Measurements from ENCODE around the gene P2RY13. TPM values are rescaled to one million over a fixed set of nuclear protein-coding genes. Genes with fewer than 3 reads are reported as not detected.

P2RY13 gene
- not detected for total RNA-seq

GRCh38 chr3:151329363-151329762 lies at the start of gene P2RY13:
Gene P2RY13, minus strand, starts transcription at chr3:151329549. Its CDS starts 21 bp downstream, at chr3:151329528.
- H3K27ac Mint-ChIP-seq = no peak within 1 kb of the TSS
- H3K4me1 Mint-ChIP-seq (ENCODE audit: low read depth) = peaks cover 11% of the 10 kb centered on the region
- H3K27me3 Mint-ChIP-seq (ENCODE audit: low read depth) = peaks cover 4% of the 10 kb centered on the region
- no peaks in the 10 kb centered on the region for H3K9me3 Mint-ChIP-seq (ENCODE audit: insufficient read depth)
- H3K36me3 Mint-ChIP-seq (ENCODE audit: low read depth) = no peaks in the 10 kb centered on the region
- H3K4me3 Mint-ChIP-seq = peak within 1 kb of the TSS; percentile 51
- ChIA-PET POLR2A (no interaction called here), CTCF (interaction anchor here (1.7 to 5.0 kb wide), 6 partner anchors 13 to 110 kb away, joined by 6 to 32 read pairs (median 6); partner anchors contain the start of gene GPR87)
- DNase-seq (no peak), ATAC-seq (no peak)

GRCh38 chr3:151377768-151378385 lies 48.5 kb upstream of the P2RY13 start:
- Mint-ChIP-seq H3K4me1 (ENCODE audit: low read depth) (peaks cover 2% of the 10 kb centered on the region), H3K27ac (no peak overlapping the region), H3K9me3 (ENCODE audit: insufficient read depth) (no peaks in the 10 kb centered on the region), H3K36me3 (ENCODE audit: low read depth) (no peaks in the 10 kb centered on the region), H3K4me3 (no peak overlapping the region), H3K27me3 (ENCODE audit: low read depth) (no peaks in the 10 kb centered on the region)
- DNase-seq (no peak), ATAC-seq (no peak)
- ChIA-PET POLR2A (no interaction called here), CTCF (interaction anchor here (0.8 kb wide), 1 partner anchor 14 kb away, joined by 3 read pairs; no protein-coding TSS in a partner anchor)

GRCh38 chr3:151372063-151372820 lies 42.9 kb upstream of the P2RY13 start:
- H3K36me3 Mint-ChIP-seq (ENCODE audit: low read depth) = no peaks in the 10 kb centered on the region
- ATAC-seq (no peak), DNase-seq (no peak)
- CTCF ChIA-PET = no interaction called here
- H3K9me3 Mint-ChIP-seq (ENCODE audit: insufficient read depth) = no peaks in the 10 kb centered on the region
- POLR2A ChIA-PET = no interaction called here
- no peak overlapping the region for H3K27ac Mint-ChIP-seq
- H3K4me1 Mint-ChIP-seq (ENCODE audit: low read depth) = no peaks in the 10 kb centered on the region
- peaks cover 8% of the 10 kb centered on the region for H3K27me3 Mint-ChIP-seq (ENCODE audit: low read depth)
- H3K4me3 Mint-ChIP-seq = no peak overlapping the region

- DNase-seq = no peak
- Mint-ChIP-seq H3K4me3 (no peak overlapping the region), H3K36me3 (ENCODE audit: low read depth) (no peaks in the 10 kb centered on the region), H3K27ac (no peak overlapping the region), H3K4me1 (ENCODE audit: low read depth) (no peaks in the 10 kb centered on the region), H3K27me3 (ENCODE audit: low read depth) (peaks cover 8% of the 10 kb centered on the region), H3K9me3 (ENCODE audit: insufficient read depth) (no peaks in the 10 kb centered on the region)
- ChIA-PET CTCF (no interaction called here), POLR2A (no interaction called here)
- ATAC-seq = no peak
Measured at GRCh38 chr3:151371526-151371925, 42.2 kb upstream of the P2RY13 start.

- ChIA-PET POLR2A (interaction anchor here (0.6 kb wide), 1 partner anchor 20 kb away, joined by 3 read pairs; no protein-coding TSS in a partner anchor), CTCF (no interaction called here)
- Mint-ChIP-seq H3K27ac (no peak overlapping the region), H3K9me3 (ENCODE audit: insufficient read depth) (no peaks in the 10 kb centered on the region), H3K4me1 (ENCODE audit: low read depth) (no peaks in the 10 kb centered on the region), H3K36me3 (ENCODE audit: low read depth) (no peaks in the 10 kb centered on the region), H3K4me3 (no peak overlapping the region), H3K27me3 (ENCODE audit: low read depth) (peaks cover 10% of the 10 kb centered on the region)
- ATAC-seq (no peak), DNase-seq (no peak)
Measured at GRCh38 chr3:151367448-151367847, 38.1 kb upstream of the P2RY13 start.

- Mint-ChIP-seq H3K27ac (no peak overlapping the region), H3K4me1 (ENCODE audit: low read depth) (no peaks in the 10 kb centered on the region), H3K27me3 (ENCODE audit: low read depth) (peaks cover 10% of the 10 kb centered on the region), H3K36me3 (ENCODE audit: low read depth) (no peaks in the 10 kb centered on the region), H3K4me3 (no peak overlapping the region), H3K9me3 (ENCODE audit: insufficient read depth) (no peaks in the 10 kb centered on the region)
- ChIA-PET CTCF (no interaction called here), POLR2A (interaction anchor here (0.6 kb wide), 1 partner anchor 19 kb away, joined by 3 read pairs; no protein-coding TSS in a partner anchor)
- DNase-seq = no peak
- ATAC-seq = no peak
Measured at GRCh38 chr3:151366993-151367392, 37.6 kb upstream of the P2RY13 start.

- CTCF ChIA-PET = no interaction called here
- Mint-ChIP-seq H3K4me3 (no peak overlapping the region), H3K9me3 (ENCODE audit: insufficient read depth) (no peaks in the 10 kb centered on the region), H3K36me3 (ENCODE audit: low read depth) (no peaks in the 10 kb centered on the region), H3K4me1 (ENCODE audit: low read depth) (no peaks in the 10 kb centered on the region), H3K27ac (no peak overlapping the region), H3K27me3 (ENCODE audit: low read depth) (peaks cover 6% of the 10 kb centered on the region)
- ATAC-seq = no peak
- POLR2A ChIA-PET = no interaction called here
- DNase-seq = no peak
Measured at GRCh38 chr3:151362751-151363174, 33.4 kb upstream of the P2RY13 start.

- Mint-ChIP-seq H3K9me3 (ENCODE audit: insufficient read depth) (no peaks in the 10 kb centered on the region), H3K27ac (no peak overlapping the region), H3K27me3 (ENCODE audit: low read depth) (peaks cover 8% of the 10 kb centered on the region), H3K36me3 (ENCODE audit: low read depth) (no peaks in the 10 kb centered on the region), H3K4me3 (no peak overlapping the region), H3K4me1 (ENCODE audit: low read depth) (no peaks in the 10 kb centered on the region)
- ATAC-seq (no peak), DNase-seq (no peak)
- CTCF ChIA-PET = interaction anchor here (0.8 to 1.4 kb wide), 5 partner anchors 22 to 129 kb away, joined by 3 to 5 read pairs (median 3); no protein-coding TSS in a partner anchor
- POLR2A ChIA-PET = no interaction called here
Measured at GRCh38 chr3:151357463-151357850, 28.1 kb upstream of the P2RY13 start.

DNA sequence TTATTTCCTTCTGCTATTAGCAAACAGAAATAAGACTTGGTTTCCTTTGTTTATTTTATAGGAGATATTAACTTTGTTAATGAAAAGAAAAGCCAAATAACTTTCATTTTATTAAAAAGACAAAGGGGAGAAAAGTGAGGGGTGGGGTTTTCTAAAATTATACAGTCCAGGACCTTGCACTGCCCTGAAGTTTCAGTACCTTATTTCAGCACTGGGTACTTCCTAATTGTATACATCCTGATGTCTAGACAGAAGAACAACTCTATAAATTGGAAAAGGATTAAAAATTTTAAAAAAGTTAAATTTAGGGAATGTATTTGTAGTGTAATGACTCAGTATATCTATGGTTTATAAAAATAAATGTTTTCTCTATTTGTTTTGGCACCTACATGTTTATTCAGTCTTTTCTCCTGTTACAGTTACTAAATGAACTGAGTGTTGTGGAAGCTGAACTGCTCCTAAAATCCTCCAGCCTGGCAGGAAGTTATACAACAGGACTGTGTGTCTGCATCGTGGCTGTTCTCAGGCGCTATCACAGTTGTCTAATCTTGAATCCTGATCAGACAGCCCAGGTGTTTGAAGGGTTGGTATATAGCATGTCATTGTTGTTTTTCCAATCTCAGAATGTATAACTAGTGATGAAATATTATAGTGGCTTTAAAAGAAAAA lies 27.6 kb upstream of the P2RY13 start:
- ATAC-seq (no peak), DNase-seq (no peak)
- Mint-ChIP-seq H3K27me3 (ENCODE audit: low read depth) (peaks cover 8% of the 10 kb centered on the region), H3K36me3 (ENCODE audit: low read depth) (no peaks in the 10 kb centered on the region), H3K4me1 (ENCODE audit: low read depth) (peaks cover 3% of the 10 kb centered on the region), H3K9me3 (ENCODE audit: insufficient read depth) (no peaks in the 10 kb centered on the region), H3K27ac (no peak overlapping the region), H3K4me3 (no peak overlapping the region)
- ChIA-PET POLR2A (no interaction called here), CTCF (interaction anchor here (1.1 kb wide), 1 partner anchor 122 kb away, joined by 3 read pairs; no protein-coding TSS in a partner anchor)

DNA sequence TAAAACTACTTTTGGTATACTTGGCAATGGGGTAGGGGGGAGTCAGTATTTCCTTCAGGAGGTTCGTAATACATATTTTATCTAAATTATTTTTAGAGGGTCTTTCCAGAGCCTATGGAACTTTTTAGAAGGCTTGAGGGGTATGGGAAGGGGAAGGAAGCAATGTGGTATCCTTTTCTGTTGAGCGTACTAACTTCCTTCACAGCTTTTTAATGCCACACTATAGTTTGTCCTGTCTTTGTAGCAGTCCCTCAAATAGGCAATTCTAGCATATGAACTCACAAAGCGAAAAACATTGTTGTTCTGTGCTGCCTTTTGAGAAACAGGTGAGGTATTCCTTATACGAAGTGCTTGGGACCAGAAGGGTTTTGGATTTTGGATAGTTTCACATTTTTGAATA lies 22.3 kb upstream of the P2RY13 start:
- H3K27me3 Mint-ChIP-seq (ENCODE audit: low read depth) = peaks cover 16% of the 10 kb centered on the region
- no peak for DNase-seq
- ChIA-PET CTCF (no interaction called here), POLR2A (no interaction called here)
- peaks cover 10% of the 10 kb centered on the region for H3K4me1 Mint-ChIP-seq (ENCODE audit: low read depth)
- H3K27ac Mint-ChIP-seq = no peak overlapping the region
- no peaks in the 10 kb centered on the region for H3K36me3 Mint-ChIP-seq (ENCODE audit: low read depth)
- no peak for ATAC-seq
- H3K9me3 Mint-ChIP-seq (ENCODE audit: insufficient read depth) = no peaks in the 10 kb centered on the region
- H3K4me3 Mint-ChIP-seq = no peak overlapping the region

DNA sequence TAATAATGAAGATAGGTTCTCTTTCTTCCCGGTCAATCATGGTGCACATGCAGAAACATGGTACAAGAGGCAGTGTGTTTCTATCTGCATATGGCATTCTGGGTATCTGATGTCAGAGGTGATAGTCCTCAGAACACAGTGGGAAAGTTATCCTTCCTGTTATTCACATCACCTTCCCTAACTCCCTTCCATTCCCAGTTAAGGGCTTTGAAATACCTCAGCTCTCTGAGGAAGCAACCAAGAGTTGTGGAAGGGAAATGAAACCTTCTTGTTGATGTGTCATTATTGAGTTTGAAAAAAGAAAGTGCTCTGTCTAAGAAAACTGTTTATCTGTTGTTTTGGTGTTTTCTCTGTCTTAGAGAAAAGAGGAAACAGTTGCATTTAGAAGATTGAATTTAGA lies 21.9 kb upstream of the P2RY13 start:
- H3K27ac Mint-ChIP-seq = no peak overlapping the region

GRCh38 chr3:151350656-151351055 lies 21.3 kb upstream of the P2RY13 start:
- no peak overlapping the region for H3K4me3 Mint-ChIP-seq
- H3K36me3 Mint-ChIP-seq (ENCODE audit: low read depth) = no peaks in the 10 kb centered on the region
- ChIA-PET POLR2A (no interaction called here), CTCF (no interaction called here)
- no peak overlapping the region for H3K27ac Mint-ChIP-seq
- peaks cover 19% of the 10 kb centered on the region for H3K27me3 Mint-ChIP-seq (ENCODE audit: low read depth)
- peaks cover 10% of the 10 kb centered on the region for H3K4me1 Mint-ChIP-seq (ENCODE audit: low read depth)
- ATAC-seq = no peak
- DNase-seq = no peak
- no peaks in the 10 kb centered on the region for H3K9me3 Mint-ChIP-seq (ENCODE audit: insufficient read depth)

More for the DNA sequence above, 21.9 kb upstream of the P2RY13 start:
- ATAC-seq = no peak
- ChIA-PET POLR2A (no interaction called here), CTCF (no interaction called here)
- Mint-ChIP-seq H3K27me3 (ENCODE audit: low read depth) (peaks cover 18% of the 10 kb centered on the region), H3K9me3 (ENCODE audit: insufficient read depth) (no peaks in the 10 kb centered on the region), H3K36me3 (ENCODE audit: low read depth) (no peaks in the 10 kb centered on the region), H3K4me3 (no peak overlapping the region), H3K4me1 (ENCODE audit: low read depth) (peaks cover 10% of the 10 kb centered on the region)
- DNase-seq = no peak
